Measurements from ENCODE around the gene TLL1. TPM values are rescaled to one million over a fixed set of nuclear protein-coding genes. Genes with fewer than 3 reads are reported as not detected.

TLL1 gene
- total and polyA plus RNA-seq, 4 donors = 0.04 to 0.25 (median 0.05) TPM; not detected in 1

DNA sequence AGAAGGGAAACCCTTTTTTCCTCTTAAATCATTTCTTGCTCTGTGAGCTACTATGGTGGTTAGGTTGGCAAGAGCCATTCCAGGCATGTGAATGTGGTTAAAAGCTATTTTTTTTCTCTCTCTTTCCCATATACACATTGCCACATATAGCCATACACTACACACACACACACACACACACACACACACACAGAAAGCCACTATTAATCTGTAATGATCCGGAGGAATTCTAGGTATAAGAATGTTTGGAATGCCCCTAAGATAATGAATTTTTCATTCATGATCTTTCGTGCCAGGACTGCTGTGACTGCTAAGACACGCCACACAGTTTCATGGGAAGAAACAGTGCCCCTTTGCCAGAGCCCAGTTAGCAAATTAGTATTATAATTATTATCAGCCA is 21.8 kb upstream of the TLL1 start:
- TF ChIP-seq, protein P1, sequence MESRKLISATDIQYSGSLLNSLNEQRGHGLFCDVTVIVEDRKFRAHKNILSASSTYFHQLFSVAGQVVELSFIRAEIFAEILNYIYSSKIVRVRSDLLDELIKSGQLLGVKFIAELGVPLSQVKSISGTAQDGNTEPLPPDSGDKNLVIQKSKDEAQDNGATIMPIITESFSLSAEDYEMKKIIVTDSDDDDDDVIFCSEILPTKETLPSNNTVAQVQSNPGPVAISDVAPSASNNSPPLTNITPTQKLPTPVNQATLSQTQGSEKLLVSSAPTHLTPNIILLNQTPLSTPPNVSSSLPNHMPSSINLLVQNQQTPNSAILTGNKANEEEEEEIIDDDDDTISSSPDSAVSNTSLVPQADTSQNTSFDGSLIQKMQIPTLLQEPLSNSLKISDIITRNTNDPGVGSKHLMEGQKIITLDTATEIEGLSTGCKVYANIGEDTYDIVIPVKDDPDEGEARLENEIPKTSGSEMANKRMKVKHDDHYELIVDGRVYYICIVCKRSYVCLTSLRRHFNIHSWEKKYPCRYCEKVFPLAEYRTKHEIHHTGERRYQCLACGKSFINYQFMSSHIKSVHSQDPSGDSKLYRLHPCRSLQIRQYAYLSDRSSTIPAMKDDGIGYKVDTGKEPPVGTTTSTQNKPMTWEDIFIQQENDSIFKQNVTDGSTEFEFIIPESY (IDR thresholded peaks at IDR 0.05) = no peak
- no peak for TF ChIP-seq TAF1 (conservative IDR thresholded peaks at IDR 0.05)
- no peak for TF ChIP-seq HNF4G (IDR thresholded peaks at IDR 0.05)
- no peak for TF ChIP-seq SP1 (IDR thresholded peaks at IDR 0.05)
- no peak for TF ChIP-seq GABPA (IDR thresholded peaks at IDR 0.05 in 1 of 2, conservative IDR thresholded peaks at IDR 0.05 in 1 of 2)
- TF ChIP-seq, protein P2, sequence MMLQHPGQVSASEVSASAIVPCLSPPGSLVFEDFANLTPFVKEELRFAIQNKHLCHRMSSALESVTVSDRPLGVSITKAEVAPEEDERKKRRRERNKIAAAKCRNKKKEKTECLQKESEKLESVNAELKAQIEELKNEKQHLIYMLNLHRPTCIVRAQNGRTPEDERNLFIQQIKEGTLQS (IDR thresholded peaks at IDR 0.05) = no peak
- no peak for TF ChIP-seq RXRA (IDR thresholded peaks at IDR 0.05)
- no peak for TF ChIP-seq NR2F2 (IDR thresholded peaks at IDR 0.05)
- TF ChIP-seq YY1 (IDR thresholded peaks at IDR 0.05) = no peak
- no peak for TF ChIP-seq FOXA2 (IDR thresholded peaks at IDR 0.05)
- no peak for TF ChIP-seq JUND (IDR thresholded peaks at IDR 0.05)
- no peak for TF ChIP-seq HNF4A (conservative IDR thresholded peaks at IDR 0.05)
- TF ChIP-seq, protein P3, sequence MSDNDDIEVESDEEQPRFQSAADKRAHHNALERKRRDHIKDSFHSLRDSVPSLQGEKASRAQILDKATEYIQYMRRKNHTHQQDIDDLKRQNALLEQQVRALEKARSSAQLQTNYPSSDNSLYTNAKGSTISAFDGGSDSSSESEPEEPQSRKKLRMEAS (IDR thresholded peaks at IDR 0.05) = no peak
- TF ChIP-seq, protein P4, sequence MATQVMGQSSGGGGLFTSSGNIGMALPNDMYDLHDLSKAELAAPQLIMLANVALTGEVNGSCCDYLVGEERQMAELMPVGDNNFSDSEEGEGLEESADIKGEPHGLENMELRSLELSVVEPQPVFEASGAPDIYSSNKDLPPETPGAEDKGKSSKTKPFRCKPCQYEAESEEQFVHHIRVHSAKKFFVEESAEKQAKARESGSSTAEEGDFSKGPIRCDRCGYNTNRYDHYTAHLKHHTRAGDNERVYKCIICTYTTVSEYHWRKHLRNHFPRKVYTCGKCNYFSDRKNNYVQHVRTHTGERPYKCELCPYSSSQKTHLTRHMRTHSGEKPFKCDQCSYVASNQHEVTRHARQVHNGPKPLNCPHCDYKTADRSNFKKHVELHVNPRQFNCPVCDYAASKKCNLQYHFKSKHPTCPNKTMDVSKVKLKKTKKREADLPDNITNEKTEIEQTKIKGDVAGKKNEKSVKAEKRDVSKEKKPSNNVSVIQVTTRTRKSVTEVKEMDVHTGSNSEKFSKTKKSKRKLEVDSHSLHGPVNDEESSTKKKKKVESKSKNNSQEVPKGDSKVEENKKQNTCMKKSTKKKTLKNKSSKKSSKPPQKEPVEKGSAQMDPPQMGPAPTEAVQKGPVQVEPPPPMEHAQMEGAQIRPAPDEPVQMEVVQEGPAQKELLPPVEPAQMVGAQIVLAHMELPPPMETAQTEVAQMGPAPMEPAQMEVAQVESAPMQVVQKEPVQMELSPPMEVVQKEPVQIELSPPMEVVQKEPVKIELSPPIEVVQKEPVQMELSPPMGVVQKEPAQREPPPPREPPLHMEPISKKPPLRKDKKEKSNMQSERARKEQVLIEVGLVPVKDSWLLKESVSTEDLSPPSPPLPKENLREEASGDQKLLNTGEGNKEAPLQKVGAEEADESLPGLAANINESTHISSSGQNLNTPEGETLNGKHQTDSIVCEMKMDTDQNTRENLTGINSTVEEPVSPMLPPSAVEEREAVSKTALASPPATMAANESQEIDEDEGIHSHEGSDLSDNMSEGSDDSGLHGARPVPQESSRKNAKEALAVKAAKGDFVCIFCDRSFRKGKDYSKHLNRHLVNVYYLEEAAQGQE (IDR thresholded peaks at IDR 0.05) = no peak
- TF ChIP-seq, protein P5, sequence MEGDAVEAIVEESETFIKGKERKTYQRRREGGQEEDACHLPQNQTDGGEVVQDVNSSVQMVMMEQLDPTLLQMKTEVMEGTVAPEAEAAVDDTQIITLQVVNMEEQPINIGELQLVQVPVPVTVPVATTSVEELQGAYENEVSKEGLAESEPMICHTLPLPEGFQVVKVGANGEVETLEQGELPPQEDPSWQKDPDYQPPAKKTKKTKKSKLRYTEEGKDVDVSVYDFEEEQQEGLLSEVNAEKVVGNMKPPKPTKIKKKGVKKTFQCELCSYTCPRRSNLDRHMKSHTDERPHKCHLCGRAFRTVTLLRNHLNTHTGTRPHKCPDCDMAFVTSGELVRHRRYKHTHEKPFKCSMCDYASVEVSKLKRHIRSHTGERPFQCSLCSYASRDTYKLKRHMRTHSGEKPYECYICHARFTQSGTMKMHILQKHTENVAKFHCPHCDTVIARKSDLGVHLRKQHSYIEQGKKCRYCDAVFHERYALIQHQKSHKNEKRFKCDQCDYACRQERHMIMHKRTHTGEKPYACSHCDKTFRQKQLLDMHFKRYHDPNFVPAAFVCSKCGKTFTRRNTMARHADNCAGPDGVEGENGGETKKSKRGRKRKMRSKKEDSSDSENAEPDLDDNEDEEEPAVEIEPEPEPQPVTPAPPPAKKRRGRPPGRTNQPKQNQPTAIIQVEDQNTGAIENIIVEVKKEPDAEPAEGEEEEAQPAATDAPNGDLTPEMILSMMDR (IDR thresholded peaks at IDR 0.05; ENCODE audit: low read depth, low read length, missing input control) = no peak
- TF ChIP-seq FOXA1 (IDR thresholded peaks at IDR 0.05) = no peak
- no peak for TF ChIP-seq EGR1 (IDR thresholded peaks at IDR 0.05; ENCODE audit: low read depth in 2 of 2)
- no peak for TF ChIP-seq RAD21 (IDR thresholded peaks at IDR 0.05)
- Histone ChIP-seq H3K4me3 (ENCODE audit: low read depth in 1 of 3, low read length in 3 of 3) (no peak overlapping the region), H3K27ac (ENCODE audit: low read depth in 1 of 2, low read length in 2 of 2) (no peak overlapping the region), H3K9me3 (ENCODE audit: control insufficient read depth in 4 of 4, low read length in 3 of 4) (no peaks in the 10 kb centered on the region), H3K4me1 (ENCODE audit: control insufficient read depth in 4 of 4, insufficient read depth in 4 of 4, low read length in 3 of 4) (no peaks in the 10 kb centered on the region), H3K9ac (ENCODE audit: low read depth in 1 of 2, low read length in 2 of 2) (no peak overlapping the region), H3K27me3 (ENCODE audit: control insufficient read depth in 4 of 4, insufficient read depth in 4 of 4, low read length in 3 of 4) (peaks cover 0 to 2% (median 0%) of the 10 kb centered on the region in 4 donors), H3K36me3 (ENCODE audit: control insufficient read depth in 4 of 4, insufficient read depth in 3 of 4, low read depth in 1 of 4, low read length in 3 of 4) (no peaks in the 10 kb centered on the region)
- DNase-seq (ENCODE audit: low spot score) = no peak
- WGBS = 75% methylated on average over 3 of the region's 3 CpGs
